Measurements from ENCODE around the gene MLST8.
"Not testable (repeated sequence)": the region's sequence is repeated elsewhere in the genome, so short reads cannot be mapped to it uniquely, and the experiment has no call there.

MLST8 gene

DNA sequence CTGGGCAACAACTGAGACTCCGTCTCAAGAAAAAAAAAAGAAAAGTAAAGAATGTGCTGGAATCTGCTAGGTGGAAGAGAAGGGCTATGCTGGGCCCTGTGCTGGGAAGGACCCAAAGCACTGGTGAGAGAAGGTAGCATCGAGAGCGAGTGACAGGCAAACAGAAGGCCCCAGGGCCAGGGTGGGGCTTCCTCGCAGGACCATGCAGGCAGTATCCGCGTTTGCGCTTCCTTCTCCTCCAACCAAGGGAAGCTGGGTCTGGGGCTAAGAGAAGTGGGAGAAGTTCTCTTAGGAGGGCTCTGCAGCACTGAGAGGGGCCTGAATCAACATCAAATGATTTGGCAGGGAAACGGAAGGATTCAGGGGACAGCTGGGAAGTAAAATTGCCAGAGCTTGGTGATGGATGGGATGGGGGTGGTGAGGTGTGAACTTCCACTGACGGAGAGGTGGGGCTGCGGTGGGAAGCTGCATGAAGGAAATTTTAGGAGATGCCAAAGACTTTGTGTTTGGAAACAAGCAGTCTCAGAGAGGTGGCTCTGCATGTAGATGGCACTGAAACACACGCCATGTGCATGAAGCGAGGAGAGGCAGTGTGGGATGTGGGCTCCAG, 51.4 kb downstream of the MLST8 start:
- H3K9me3 ChIP-seq (ENCODE audit: control insufficient read depth, insufficient read depth, low read length), result no peaks in the 10 kb centered on the region
- peaks cover 3% of the 10 kb centered on the region; the same call in 1 of the 2 replicates for H3K4me1 ChIP-seq (ENCODE audit: insufficient read depth, low read length)
- no peak overlapping the region for H3K9ac ChIP-seq (ENCODE audit: low read depth, low read length)
- peaks cover 50% of the 10 kb centered on the region for H3K36me3 ChIP-seq (ENCODE audit: insufficient read depth, low read length)

DNA sequence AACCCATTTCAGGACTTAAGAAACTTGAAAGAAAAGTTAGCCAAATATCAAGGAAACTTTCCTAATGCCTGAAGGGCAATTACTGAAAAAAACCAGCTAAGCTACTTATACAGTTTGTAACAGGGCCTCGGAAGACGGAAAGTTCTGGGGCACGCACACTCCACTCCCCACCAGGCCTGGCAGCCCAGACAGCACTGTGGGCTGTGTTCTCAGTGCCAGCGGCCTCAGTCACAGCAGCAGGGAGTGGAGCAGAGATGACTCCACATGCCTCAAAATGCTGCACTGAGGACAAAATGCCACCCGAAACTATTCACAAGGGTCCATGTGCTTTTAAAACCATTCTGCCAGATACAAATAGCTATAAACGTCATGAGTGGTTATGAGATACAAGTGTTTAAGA, 52.5 kb downstream of the MLST8 start:
- Histone ChIP-seq H3K36me3 (ENCODE audit: insufficient read depth, low read length) (peaks cover 61% of the 10 kb centered on the region), H3K9ac (ENCODE audit: low read depth, low read length) (no peak overlapping the region), H3K9me3 (ENCODE audit: control insufficient read depth, insufficient read depth, low read length) (no peaks in the 10 kb centered on the region), H3K4me1 (ENCODE audit: insufficient read depth, low read length) (no peaks in the 10 kb centered on the region)

DNA sequence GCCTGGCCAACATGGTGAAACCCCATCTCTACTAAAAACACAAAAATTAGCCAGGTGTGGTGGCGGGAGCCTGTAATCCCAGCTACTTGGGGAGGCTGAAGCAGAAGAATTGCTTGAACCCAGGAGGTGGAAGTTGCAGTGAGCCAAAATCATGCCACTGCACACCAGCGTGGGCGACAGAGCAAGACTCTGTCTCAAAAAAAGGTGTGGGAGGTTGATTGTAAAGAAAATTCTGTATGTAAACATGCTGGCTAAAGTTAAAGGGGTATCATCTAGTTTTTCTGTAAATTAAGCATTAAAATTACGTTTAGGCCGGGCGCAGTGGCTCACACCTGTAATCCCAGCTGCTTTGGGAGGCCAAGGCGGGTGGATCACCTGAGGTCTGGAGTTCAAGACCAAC, 53.3 kb downstream of the MLST8 start:
- H3K36me3 ChIP-seq (ENCODE audit: insufficient read depth, low read length), result peaks cover 69% of the 10 kb centered on the region
- H3K9ac ChIP-seq (ENCODE audit: low read depth, low read length); H3K4me1 ChIP-seq (ENCODE audit: insufficient read depth, low read length); H3K9me3 ChIP-seq (ENCODE audit: control insufficient read depth, insufficient read depth, low read length): not testable (repeated sequence)

All from ES-I3 (cell line).